Fibroblast of skin of left quadriceps (primary cell): ENCODE data around the gene IZUMO1.
"Not testable (repeated sequence)": the region's sequence is repeated elsewhere in the genome, so short reads cannot be mapped to it uniquely, and the experiment has no call there.

ENCODE experiments used
- DNase-seq, 2 experiments: peaks; one replicate each; pipeline ENCODE4 v3.0.0-alpha.2; 2013; ENCODE audit warnings: low read depth in 2 of 2

The IZUMO1 gene

GRCh38 chr19:48738557-48739403, 7.9 kb downstream of the IZUMO1 start:
- DNase-seq = peak; percentile 42 to 51

DNA sequence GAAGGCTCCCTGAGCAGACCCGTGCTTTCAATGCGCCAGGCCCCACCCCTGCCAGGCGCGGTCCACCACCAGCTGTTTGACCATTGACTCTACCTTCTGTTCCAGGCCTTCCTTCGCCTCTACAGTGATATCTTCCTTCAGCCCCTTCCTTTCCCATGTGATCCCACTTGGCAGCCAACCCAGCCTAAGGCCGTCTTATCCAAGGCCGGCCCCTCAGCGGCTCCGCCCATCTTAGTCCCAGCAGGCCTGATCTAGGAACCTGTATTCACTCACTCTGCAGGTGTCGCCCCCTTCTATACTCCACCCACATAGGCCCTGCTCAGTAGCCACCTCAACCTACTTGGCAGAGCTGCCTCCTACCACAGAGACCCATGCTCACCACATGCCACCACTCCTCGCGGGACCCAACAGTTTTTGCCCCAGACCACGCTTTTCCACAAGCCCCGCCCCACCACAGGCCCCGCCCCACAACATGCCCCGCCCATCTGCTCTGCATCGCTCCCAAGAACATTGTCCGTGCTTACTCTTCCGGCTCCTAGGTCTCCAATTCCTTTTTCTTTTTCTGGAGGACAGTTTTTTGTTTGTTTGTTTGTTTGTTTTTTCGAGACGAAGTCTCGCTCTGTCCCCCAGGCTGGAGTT, 9.2 kb downstream of the IZUMO1 start:
- DNase-seq = no peak

DNA sequence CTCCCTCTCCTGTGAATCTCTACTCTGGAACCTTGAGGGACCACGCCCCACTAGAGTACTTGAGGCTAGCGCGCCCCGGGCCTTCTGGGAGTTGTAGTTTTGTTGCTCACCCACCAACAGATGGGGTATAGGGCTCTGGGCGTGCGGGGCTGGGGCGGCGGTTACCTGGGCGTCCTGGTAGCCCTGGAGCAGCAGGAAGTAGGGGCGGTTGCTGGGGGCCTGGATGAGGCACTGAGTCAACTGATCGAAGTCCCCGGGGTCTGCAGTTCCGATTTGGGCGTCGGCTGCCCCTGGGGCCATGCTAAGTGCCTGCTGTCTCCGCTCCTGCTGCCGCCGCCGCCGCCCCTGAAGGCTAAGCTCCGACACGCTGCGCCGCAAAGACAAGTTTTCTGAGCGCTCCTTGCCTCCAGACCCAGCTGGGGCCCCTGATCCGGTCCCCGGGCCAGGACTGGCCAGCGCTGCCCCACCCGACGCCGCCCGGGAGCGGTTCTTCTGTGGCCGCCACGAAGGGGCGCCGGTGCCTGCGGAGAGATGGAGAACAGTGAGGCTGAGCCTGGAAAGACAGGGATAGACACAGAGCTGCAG, 11.6 kb downstream of the IZUMO1 start:
- no peak for DNase-seq

DNA sequence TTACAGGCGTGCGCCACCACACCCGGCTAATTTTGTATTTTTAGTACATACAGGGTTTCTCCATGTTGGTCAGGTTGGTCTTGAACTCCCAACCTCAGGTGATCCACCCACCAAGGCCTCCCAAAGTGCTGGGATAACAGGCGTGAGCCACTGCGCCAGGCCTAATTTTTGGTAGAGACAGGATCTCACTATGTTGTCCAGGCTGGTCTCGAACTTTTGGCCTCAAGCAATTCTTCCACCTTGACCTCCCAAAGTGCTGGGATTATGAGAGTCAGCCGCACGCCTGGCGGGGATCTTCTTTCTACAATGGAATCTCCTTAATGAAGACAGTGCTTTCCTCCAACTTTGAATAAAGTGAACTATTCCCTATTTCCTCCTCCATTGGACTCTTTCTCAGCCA, 12.1 kb downstream of the IZUMO1 start:
- DNase-seq = no peak

- DNase-seq = no peak
Observed at GRCh38 chr19:48731452-48731851, 15.3 kb downstream of the IZUMO1 start.

GRCh38 chr19:48728911-48729664, 17.6 kb downstream of the IZUMO1 start:
- no peak for DNase-seq

DNA sequence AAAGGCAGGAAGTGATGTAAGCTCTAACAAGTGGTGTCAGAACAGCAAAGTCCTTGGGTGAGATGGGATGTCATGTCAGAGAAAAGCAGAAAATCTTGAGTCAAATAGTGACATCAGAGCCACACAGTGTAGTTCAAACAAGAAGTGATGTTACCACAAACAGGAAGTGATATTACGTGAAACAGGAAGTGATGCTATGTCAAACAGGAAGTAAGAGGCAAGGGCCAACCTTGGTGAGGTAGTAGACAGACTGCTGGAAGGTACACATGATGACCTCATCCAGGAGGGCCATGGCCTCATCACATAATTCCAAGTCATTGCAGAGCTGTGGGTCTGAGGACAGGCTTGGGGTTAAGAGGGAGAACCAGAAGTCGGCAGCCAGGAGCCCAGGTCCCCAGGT, 20.2 kb downstream of the IZUMO1 start:
- no peak for DNase-seq

GRCh38 chr19:48724796-48725753, 21.6 kb downstream of the IZUMO1 start:
- peak; percentile 85 to 88 for DNase-seq

- no peak for DNase-seq
Observed at GRCh38 chr19:48722196-48722708, 24.5 kb downstream of the IZUMO1 start.

DNA sequence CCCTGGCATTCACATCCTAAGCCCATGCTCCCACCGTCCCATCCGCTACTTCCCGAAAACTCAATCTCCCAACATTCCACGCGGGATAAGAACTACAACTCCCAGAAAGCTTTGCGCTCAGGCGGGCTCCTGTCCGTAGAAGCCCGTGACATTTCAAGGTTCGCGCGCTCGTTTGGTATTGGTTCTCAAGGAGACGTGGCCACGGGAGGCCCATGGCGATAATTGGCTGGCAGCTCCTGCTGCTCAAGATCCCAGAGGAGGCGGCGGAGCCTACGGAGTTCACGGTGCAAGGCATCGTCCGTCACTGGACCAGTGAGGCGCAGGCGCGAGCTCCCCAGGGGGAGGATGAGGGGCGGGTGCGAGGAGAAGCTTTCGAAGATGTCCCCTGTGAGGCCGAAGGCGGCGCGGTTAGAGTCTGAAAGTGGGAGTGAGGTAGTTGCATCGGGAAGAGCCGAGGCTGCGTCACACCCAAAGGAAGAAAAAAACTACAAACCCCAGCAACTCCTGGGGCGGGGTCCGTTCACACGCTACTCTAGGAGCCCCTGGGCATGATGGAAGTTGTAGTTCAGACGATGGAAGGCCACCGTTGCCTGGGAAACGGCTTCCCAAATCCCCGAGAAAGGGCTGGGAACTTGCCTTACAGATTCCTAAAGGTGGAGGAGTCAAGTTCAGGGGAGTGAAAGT, 26.0 kb downstream of the IZUMO1 start:
- peak; percentile 98 to 99 for DNase-seq

- no peak for DNase-seq
Observed at GRCh38 chr19:48720251-48720612, 26.5 kb downstream of the IZUMO1 start.

DNA sequence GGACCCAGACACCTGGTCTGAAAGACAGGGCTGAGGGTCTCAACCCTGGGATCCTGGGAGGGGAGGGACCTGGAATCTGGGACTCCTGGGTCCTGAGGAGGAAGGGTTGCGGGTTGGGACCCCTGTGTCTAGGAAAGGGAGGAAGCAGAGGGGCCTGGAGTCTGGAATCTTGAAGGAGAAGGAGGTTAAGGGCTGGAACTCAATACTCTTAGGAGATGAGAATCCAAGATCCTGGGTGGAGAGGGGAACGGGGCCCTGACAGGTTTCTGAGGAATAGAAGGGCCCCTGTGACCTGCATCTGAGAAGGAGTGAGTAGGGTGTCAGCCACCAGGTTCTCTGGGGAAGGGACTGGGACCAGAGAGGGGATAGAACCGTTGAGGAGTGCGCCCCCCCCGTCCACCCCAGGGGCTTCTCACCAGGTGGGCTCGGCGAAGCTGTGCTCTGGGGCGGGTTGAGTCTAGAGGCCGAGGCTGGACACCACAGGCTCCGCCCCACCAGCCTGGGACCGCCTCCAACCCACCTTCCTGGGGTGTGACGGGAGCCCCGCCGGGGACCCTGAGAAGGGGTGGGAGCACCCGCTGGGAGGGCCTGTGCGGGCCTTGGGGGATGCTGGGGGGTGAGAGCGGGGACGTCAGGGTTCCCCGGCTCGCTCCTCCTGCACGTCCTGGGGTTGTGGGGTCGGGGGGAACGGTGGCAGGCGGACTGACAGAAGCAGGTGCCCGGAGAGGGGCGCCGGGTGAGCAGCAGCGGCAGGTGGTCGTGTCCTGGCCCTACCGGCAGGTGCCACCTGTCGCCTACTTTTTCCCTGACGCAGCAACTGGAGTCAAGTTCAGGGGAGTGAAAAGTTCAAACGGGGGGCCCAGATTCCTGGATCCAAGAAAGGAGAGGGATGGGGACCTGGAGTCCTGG, 27.2 kb downstream of the IZUMO1 start, which contains the start of gene MAMSTR:
Gene MAMSTR (minus strand): TSS at position 463 of the 909 bp plus-strand sequence. CDS start 694 bp downstream, outside the sequence.
- DNase-seq = no peak

DNA sequence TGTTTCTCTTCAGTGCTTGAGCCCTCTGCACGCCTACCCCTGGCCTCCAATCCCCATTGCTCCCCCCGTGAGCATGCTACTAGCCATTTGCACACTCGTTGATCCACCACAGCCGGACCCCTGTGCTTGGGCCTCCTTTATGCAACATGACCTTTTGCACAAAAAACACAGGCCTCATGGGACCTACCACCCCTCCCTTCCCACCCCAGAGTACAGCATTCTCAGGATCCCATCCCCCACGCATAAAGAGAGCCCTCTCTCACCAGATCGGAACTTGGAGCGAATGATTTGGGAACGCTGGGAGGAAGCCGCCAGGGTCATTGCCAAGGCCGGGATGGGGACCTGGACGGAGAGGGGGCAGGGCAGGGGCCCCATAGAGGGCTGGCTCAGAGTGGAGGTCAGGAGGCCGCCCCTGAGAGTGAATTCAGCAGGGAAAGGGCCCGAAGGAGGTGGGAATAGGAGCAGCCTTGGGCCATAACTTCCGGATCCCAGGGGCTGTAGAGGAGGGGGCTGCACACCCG, 27.9 kb downstream of the IZUMO1 start:
- no peak for DNase-seq

DNA sequence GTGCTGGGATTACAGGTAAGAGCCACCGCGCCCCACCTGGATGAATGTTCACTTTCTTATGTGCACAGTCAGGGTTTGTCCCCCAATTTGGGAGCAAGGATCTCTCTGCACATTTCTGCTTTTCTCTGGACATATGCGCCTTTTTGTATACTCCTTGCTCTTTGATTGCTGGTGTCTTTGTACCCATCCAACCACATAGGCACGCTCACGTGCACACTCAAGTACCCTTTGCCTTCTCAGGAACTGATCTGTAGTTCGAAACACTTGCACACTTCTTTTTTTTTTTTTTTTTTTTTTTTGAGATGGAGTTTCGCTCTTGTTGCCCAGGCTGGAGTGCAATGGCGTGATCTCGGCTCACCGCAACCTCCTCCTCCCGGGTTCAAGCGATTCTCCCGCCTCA, 28.6 kb downstream of the IZUMO1 start:
- not testable (repeated sequence) for DNase-seq

- DNase-seq = peak; percentile 36 to 40
Observed at GRCh38 chr19:48716562-48717291, 30.0 kb downstream of the IZUMO1 start.

DNA sequence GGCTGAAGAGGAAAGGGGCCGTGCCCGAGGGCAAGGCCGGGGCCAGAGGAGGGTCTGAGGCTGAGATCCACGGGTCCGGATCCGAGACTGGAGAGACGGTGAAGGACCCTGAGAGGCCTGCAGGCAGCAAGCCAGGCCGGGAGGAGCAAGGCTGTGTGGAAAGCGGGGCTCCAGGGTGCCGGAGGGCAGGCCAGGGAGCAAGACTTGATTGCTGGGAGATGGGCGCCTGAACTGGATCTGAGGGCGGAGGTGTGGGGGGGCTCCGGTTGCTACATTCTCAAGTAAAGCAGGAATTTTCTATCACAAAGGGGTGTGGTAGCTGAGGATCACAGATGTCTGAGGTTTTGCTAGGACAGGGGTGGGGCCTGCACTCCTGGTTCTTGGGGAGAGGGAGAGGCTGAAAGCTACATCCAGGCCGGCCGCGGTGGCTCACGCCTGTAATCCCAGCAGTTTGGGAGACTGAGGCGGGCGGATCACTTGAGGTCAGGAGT, 31.0 kb downstream of the IZUMO1 start:
- no peak for DNase-seq

DNA sequence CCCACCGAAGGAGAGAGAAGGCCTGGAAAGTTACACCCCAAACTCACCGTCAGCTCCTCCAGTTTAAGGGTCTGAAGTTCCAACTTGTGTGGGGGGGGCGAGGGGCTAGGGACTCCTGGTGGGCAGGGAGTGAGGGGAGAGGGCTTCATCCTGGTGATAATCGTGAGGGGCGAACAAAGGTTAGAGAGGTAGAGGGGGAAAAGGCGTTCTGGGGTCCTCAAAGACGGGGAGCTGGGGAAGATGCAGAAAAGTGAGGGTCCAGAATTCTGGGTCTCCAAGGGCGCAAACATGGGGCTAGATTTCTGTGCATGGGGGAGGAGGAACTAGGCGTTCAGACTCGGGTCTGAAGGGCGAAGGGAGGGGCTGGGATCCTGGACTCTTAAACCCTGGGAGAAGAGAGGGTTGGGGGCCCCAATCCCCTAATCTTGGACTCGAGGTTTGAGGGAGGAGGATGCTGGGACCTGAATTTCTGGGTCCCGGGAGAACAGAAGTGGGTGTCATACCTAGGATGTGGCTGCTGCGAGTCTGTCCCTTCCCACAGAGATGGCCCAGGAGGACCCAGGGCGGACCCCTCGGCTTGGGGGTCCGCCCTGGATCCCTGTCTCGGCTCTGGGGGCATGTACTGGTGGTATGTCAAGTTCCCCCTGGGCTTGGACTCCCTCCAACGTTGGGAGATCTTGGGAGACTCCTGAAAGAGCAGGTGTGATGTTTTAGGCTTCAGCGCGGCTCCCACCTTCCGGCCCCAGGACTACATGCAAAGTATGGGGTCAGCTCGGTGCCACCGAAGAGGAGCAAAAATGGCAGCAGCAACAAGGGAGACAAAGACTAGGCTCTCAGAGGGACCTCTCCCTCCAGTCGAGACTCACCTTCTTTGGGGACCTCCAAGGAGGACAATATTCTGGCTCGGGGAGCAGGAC, 31.7 kb downstream of the IZUMO1 start:
- no peak for DNase-seq
